ENCODE results near the gene SLC6A6.

The SLC6A6 gene

DNA sequence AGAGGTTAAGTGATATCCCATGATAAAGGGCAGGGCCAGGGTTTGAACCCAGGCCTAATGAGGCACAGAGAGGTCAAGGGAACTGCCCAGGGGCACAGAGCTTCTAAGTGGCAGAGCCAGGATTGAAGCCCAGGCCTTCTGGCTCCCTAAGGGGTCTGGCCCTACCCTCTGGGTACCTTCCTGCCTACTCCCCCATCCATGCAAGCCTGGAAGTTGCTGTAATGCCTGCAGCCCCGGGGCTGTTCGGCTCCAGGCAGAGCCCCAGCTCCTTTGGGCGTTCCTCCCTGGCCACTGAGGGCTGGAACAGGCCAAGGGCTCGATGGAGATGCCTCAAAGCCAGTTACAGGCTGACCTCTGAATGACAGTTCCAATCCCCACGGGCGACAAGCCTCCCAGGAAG, 133.2 kb downstream of the SLC6A6 start:
- Histone ChIP-seq H3K36me3 (ENCODE audit: insufficient read depth, low read length) (no peaks in the 10 kb centered on the region), H3K4me2 (ENCODE audit: insufficient read depth, low read length) (no peak overlapping the region), H3K9ac (ENCODE audit: low read depth, low read length) (no peak overlapping the region), H2AFZ (ENCODE audit: low read depth, low read length) (no peak overlapping the region), H3K27me3 (ENCODE audit: insufficient read depth, low read length, poor library complexity) (peaks cover 9% of the 10 kb centered on the region), H4K20me1 (ENCODE audit: insufficient read depth, low read length) (peaks cover 3% of the 10 kb centered on the region; the same call in 1 of the 2 replicates), H3K4me1 (ENCODE audit: insufficient read depth, low read length) (no peaks in the 10 kb centered on the region), H3K27ac (ENCODE audit: low read length) (no peak overlapping the region), H3K9me3 (ENCODE audit: insufficient read depth, low read length, severe bottlenecking) (no peaks in the 10 kb centered on the region), H3K4me3 (ENCODE audit: low read depth in 1 of 2, low read length in 2 of 2) (no peak overlapping the region), H3K79me2 (ENCODE audit: insufficient read depth, low read length) (no peaks in the 10 kb centered on the region)
- no peak for ATAC-seq (ENCODE audit: insufficient read depth, low read depth)
- DNase-seq = no peak
- TF ChIP-seq, protein P1, sequence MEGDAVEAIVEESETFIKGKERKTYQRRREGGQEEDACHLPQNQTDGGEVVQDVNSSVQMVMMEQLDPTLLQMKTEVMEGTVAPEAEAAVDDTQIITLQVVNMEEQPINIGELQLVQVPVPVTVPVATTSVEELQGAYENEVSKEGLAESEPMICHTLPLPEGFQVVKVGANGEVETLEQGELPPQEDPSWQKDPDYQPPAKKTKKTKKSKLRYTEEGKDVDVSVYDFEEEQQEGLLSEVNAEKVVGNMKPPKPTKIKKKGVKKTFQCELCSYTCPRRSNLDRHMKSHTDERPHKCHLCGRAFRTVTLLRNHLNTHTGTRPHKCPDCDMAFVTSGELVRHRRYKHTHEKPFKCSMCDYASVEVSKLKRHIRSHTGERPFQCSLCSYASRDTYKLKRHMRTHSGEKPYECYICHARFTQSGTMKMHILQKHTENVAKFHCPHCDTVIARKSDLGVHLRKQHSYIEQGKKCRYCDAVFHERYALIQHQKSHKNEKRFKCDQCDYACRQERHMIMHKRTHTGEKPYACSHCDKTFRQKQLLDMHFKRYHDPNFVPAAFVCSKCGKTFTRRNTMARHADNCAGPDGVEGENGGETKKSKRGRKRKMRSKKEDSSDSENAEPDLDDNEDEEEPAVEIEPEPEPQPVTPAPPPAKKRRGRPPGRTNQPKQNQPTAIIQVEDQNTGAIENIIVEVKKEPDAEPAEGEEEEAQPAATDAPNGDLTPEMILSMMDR (IDR thresholded peaks at IDR 0.05; ENCODE audit: borderline replicate concordance, extremely low read depth, low read length, poor library complexity, severe bottlenecking) = no peak
- no peak for TF ChIP-seq EZH2 (IDR thresholded peaks at IDR 0.05; ENCODE audit: borderline replicate concordance, low read depth, low read length, severe bottlenecking)

DNA sequence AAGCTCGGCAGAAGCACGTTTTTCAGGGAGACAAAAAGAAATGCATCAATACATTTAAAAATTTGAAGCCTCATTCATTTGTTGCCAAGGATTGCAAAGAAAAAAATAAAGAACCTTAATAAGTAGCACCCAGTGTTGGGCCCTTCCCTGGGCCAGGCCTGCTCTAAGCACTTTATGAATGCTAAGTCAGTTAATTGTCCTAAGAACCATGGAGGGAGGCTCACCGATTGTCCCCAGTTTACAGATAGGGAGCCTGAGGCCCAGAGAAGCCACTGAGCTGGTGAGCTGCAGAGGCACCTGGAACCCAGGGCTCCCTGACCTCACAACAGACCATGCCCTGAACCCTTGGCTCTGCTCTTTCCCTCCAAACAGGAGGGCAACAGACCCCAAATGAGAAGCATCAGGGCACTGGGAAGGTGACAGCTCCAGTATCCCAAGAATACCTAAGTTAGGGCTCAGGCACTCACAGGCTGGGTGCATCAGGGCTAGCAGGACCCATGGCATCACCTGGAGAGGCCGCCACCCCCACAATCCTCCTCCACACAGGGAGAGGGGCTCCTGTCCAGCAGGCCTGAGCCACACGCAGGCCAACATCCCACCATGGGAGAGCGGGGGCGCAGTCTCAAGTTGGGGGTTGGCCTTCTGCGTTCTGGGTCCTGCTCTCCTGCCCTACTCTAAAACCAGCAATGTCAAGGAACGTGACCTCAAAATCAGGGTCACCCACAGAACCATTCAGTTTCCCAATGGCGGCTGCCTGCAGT, 133.8 kb downstream of the SLC6A6 start:
- DNase-seq (no peak), ATAC-seq (ENCODE audit: insufficient read depth, low read depth) (no peak)
- no peak overlapping the region for H3K4me3 ChIP-seq (ENCODE audit: low read depth in 1 of 2, low read length in 2 of 2)
- peaks cover 3% of the 10 kb centered on the region; the same call in 1 of the 2 replicates for H4K20me1 ChIP-seq (ENCODE audit: insufficient read depth, low read length)
- TF ChIP-seq, protein P1 (IDR thresholded peaks at IDR 0.05; ENCODE audit: borderline replicate concordance, extremely low read depth, low read length, poor library complexity, severe bottlenecking) = no peak
- no peak for TF ChIP-seq EZH2 (IDR thresholded peaks at IDR 0.05; ENCODE audit: borderline replicate concordance, low read depth, low read length, severe bottlenecking)
- H2AFZ ChIP-seq (ENCODE audit: low read depth, low read length) = no peak overlapping the region
- peaks cover 8% of the 10 kb centered on the region for H3K27me3 ChIP-seq (ENCODE audit: insufficient read depth, low read length, poor library complexity)
- H3K36me3 ChIP-seq (ENCODE audit: insufficient read depth, low read length) = no peaks in the 10 kb centered on the region
- H3K9ac ChIP-seq (ENCODE audit: low read depth, low read length) = no peak overlapping the region
- H3K9me3 ChIP-seq (ENCODE audit: insufficient read depth, low read length, severe bottlenecking) = no peaks in the 10 kb centered on the region
- H3K27ac ChIP-seq (ENCODE audit: low read length) = no peak overlapping the region
- H3K79me2 ChIP-seq (ENCODE audit: insufficient read depth, low read length) = no peaks in the 10 kb centered on the region
- no peaks in the 10 kb centered on the region for H3K4me1 ChIP-seq (ENCODE audit: insufficient read depth, low read length)
- no peak overlapping the region for H3K4me2 ChIP-seq (ENCODE audit: insufficient read depth, low read length)

DNA sequence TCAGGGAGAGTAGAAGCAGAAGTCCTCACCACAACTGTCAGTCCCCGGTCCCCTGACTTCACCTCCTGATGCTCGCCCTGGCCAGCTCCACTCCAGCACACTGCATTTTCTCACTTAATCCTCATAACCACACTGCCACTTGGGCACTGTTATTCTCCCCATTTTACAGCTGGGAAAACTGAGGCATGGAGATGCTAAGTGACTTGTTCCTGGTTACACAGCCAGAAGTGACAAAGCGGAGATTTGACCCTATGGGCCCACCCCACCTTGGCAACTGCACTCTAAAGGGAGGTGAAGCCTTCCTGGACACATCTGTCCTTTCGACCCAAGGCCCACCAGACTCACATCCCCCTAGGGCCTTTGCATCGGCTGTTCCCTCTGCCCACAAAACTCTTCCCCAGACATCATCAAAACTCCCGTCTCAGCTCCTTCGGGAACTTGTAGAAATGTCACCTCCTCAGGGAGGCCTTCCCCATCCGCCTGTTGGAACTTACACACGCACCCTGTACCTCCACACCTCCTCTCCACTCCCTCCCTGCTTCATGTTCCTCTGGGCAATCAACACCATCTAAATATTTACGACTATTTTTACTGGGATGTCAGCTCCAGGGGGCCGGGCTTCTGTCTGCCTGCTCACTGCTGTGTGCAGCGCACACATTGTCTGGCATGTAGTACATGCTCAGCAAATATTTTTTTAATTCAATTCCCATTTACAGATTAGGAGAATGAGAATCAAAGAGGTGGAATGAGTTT, 134.6 kb downstream of the SLC6A6 start:
- H4K20me1 ChIP-seq (ENCODE audit: insufficient read depth, low read length) = peaks cover 3% of the 10 kb centered on the region; the same call in 1 of the 2 replicates
- no peak for TF ChIP-seq EZH2 (IDR thresholded peaks at IDR 0.05; ENCODE audit: borderline replicate concordance, low read depth, low read length, severe bottlenecking)
- TF ChIP-seq, protein P1 (IDR thresholded peaks at IDR 0.05; ENCODE audit: borderline replicate concordance, extremely low read depth, low read length, poor library complexity, severe bottlenecking) = no peak
- no peaks in the 10 kb centered on the region for H3K36me3 ChIP-seq (ENCODE audit: insufficient read depth, low read length)
- no peak overlapping the region for H3K4me2 ChIP-seq (ENCODE audit: insufficient read depth, low read length)
- DNase-seq = no peak
- no peak overlapping the region for H3K27ac ChIP-seq (ENCODE audit: low read length)
- no peaks in the 10 kb centered on the region for H3K79me2 ChIP-seq (ENCODE audit: insufficient read depth, low read length)
- ATAC-seq (ENCODE audit: insufficient read depth, low read depth) = no peak
- no peaks in the 10 kb centered on the region for H3K4me1 ChIP-seq (ENCODE audit: insufficient read depth, low read length)
- H3K4me3 ChIP-seq (ENCODE audit: low read depth in 1 of 2, low read length in 2 of 2) = no peak overlapping the region
- no peak overlapping the region for H2AFZ ChIP-seq (ENCODE audit: low read depth, low read length)
- H3K9me3 ChIP-seq (ENCODE audit: insufficient read depth, low read length, severe bottlenecking) = no peaks in the 10 kb centered on the region
- H3K9ac ChIP-seq (ENCODE audit: low read depth, low read length) = no peak overlapping the region
- H3K27me3 ChIP-seq (ENCODE audit: insufficient read depth, low read length, poor library complexity) = peaks cover 3% of the 10 kb centered on the region
